Prostate gland (tissue), 2 donors: Measurements from ENCODE around the gene KIAA0825. TPM values are rescaled to one million over a fixed set of nuclear protein-coding genes. Genes with fewer than 3 reads are reported as not detected.

ENCODE experiments used
- DNase-seq: peaks from one replicate; pipeline ENCODE4 v3.0.0-alpha.2; 2019; ENCODE audit warnings: low spot score
- H3K27ac ChIP-seq, 2 donors: fragments of 200-600 bp; sonication (generic); 2 replicates each; pipeline ENCODE4 v1.5.1; 2017 to 2019
- H3K27me3 ChIP-seq: fragments of 200-600 bp; sonication (generic); replicated peaks from 2 replicates; pipeline ENCODE4 v1.5.1; 2019; ENCODE audit not compliant: insufficient read depth
- H3K36me3 ChIP-seq, 2 donors: fragments of 200-600 bp; sonication (generic); 1 replicate in 1 of 2; 2 replicates in 1 of 2; pipeline versions ENCODE4 v1.5.1 to v1.8.1; 2017 to 2019
- H3K4me1 ChIP-seq: fragments of 200-600 bp; sonication (generic); replicated peaks from 2 replicates; pipeline ENCODE4 v1.5.1; 2019
- H3K4me3 ChIP-seq, 2 donors: fragments of 200-600 bp; sonication (generic); 2 replicates each; pipeline ENCODE4 v1.5.1; 2017 to 2019
- H3K9me3 ChIP-seq: fragments of 200-600 bp; sonication (generic); 2 replicates; pipeline ENCODE4 v1.5.1; 2017
- POLR2A ChIP-seq: fragments of 450-650 bp; IDR thresholded peaks from one replicate; pipeline ENCODE4 v1.6.1; 2016; ENCODE audit warnings: antibody characterized with exemption, mild to moderate bottlenecking
- POLR2AphosphoS5 ChIP-seq: sonication (generic); formaldehyde crosslinking; IDR thresholded peaks from one replicate; pipeline ENCODE4 v1.6.1; 2017; ENCODE audit warnings: antibody characterized with exemption
- WGBS: methylation state at CpG from one replicate; pipeline ENCODE4 v1.1.5; 2018; 5-methylcytosine and 5-hydroxymethylcytosine counted together
- intact Hi-C: fragments of 100-400 bp; cut with DNase I; formaldehyde crosslinking; loops from one replicate; pipeline ENCODE4 v1.14.2; 2022
- total RNA-seq, 2 donors: library from RNA; depleted of rRNA; stranded (reverse); fragments of >200 nt; gene quantifications; one replicate each; pipeline ENCODE4 v1.1.0, GENCODE V29; 2016
- TF ChIP-seq, protein P1 (sequence below), 4 experiments: fragments of 200-600 bp in 2 of 4; fragments of 450-650 bp in 2 of 4; sonication (generic) in 2 of 4; IDR thresholded peaks; 1 replicate in 3 of 4; 2 replicates in 1 of 4; pipeline ENCODE4 v1.5.1; 2016 to 2019; ENCODE audit warnings: antibody characterized with exemption in 4 of 4, mild to moderate bottlenecking in 2 of 4, moderate library complexity in 2 of 4

Gene KIAA0825
- total RNA-seq, 2 donors from 2014 or later = 3.9 to 4.1 TPM

- TF ChIP-seq, protein P1, sequence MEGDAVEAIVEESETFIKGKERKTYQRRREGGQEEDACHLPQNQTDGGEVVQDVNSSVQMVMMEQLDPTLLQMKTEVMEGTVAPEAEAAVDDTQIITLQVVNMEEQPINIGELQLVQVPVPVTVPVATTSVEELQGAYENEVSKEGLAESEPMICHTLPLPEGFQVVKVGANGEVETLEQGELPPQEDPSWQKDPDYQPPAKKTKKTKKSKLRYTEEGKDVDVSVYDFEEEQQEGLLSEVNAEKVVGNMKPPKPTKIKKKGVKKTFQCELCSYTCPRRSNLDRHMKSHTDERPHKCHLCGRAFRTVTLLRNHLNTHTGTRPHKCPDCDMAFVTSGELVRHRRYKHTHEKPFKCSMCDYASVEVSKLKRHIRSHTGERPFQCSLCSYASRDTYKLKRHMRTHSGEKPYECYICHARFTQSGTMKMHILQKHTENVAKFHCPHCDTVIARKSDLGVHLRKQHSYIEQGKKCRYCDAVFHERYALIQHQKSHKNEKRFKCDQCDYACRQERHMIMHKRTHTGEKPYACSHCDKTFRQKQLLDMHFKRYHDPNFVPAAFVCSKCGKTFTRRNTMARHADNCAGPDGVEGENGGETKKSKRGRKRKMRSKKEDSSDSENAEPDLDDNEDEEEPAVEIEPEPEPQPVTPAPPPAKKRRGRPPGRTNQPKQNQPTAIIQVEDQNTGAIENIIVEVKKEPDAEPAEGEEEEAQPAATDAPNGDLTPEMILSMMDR (IDR thresholded peaks at IDR 0.05) = no peak
- no peak for TF ChIP-seq POLR2A
- no peak for TF ChIP-seq POLR2AphosphoS5
- 88% methylated on average over 5 of the region's 5 CpGs for WGBS
- intact Hi-C loops = no loop called here
- no peak overlapping the region for H3K27ac ChIP-seq
- no peaks in the 10 kb centered on the region for H3K27me3 ChIP-seq
- no peak for DNase-seq
- no peak overlapping the region for H3K4me3 ChIP-seq
- no peaks in the 10 kb centered on the region for H3K4me1 ChIP-seq
- no peaks in the 10 kb centered on the region for H3K36me3 ChIP-seq
- no peaks in the 10 kb centered on the region for H3K9me3 ChIP-seq
Measured at GRCh38 chr5:94516148-94516547, 102.3 kb downstream of the KIAA0825 start.

- 54% methylated on average over 4 of the region's 4 CpGs for WGBS
- H3K27ac ChIP-seq = no peak overlapping the region
- intact Hi-C loops = no loop called here
- no peaks in the 10 kb centered on the region for H3K27me3 ChIP-seq
- H3K4me3 ChIP-seq = no peak overlapping the region
- DNase-seq = no peak
- no peak for TF ChIP-seq POLR2A
- no peaks in the 10 kb centered on the region for H3K9me3 ChIP-seq
- no peaks in the 10 kb centered on the region for H3K4me1 ChIP-seq
- H3K36me3 ChIP-seq = no peaks in the 10 kb centered on the region
Measured at GRCh38 chr5:94508461-94509148, 109.8 kb downstream of the KIAA0825 start.

DNA sequence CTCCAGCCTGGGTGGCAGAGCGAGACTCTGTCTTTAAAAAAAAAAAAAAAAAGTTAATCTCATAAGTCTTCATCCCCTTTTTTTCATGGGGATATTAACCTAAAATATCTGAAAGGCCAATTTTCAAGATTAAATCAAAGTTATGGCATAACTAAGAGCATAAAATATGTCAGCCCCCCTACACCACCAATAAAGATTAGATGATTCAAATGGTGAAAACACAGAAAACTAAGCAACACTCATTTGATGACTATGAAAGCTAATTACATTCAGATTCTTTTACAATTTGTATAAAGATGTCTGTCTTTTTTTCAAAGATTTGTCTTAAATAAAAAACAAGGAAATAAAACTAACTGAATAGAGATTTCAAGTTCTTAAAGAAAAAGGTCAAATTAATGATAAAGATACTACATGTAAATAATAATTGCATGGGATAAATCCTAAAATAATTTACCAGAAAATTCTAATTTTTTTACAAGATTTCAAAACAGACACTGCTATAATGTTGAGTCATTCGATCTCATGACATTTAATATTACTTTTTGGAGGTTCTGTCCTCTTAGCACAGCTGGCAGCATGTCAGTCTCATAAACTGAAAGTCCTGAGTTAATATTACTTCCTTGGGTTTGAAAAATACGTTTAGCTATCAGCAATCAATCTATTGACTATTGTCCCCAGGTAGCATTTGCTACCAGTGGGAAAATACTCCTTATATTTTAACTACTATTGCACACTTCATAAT lies 112.9 kb downstream of the KIAA0825 start:
- no peaks in the 10 kb centered on the region for H3K4me1 ChIP-seq
- no peaks in the 10 kb centered on the region for H3K9me3 ChIP-seq
- no peak overlapping the region for H3K4me3 ChIP-seq
- TF ChIP-seq POLR2AphosphoS5 = no peak
- TF ChIP-seq, protein P1 (IDR thresholded peaks at IDR 0.05) = no peak
- no peak for TF ChIP-seq POLR2A
- no peak for DNase-seq
- H3K27me3 ChIP-seq = no peaks in the 10 kb centered on the region
- no peak overlapping the region for H3K27ac ChIP-seq
- intact Hi-C loops = no loop called here
- no peaks in the 10 kb centered on the region for H3K36me3 ChIP-seq
- 64% methylated on average over 3 of the region's 3 CpGs for WGBS

- Histone ChIP-seq H3K36me3 (no peaks in the 10 kb centered on the region), H3K4me1 (no peaks in the 10 kb centered on the region), H3K27ac (no peak overlapping the region), H3K27me3 (no peaks in the 10 kb centered on the region), H3K4me3 (no peak overlapping the region), H3K9me3 (no peaks in the 10 kb centered on the region)
- DNase-seq = no peak
- TF ChIP-seq POLR2AphosphoS5 (no peak), POLR2A (no peak)
- TF ChIP-seq, protein P1 (IDR thresholded peaks at IDR 0.05) = no peak
- 94% methylated on average over 1 of the region's 1 CpG for WGBS
- intact Hi-C loops = no loop called here
Measured at GRCh38 chr5:94503677-94504076, 114.7 kb downstream of the KIAA0825 start.

GRCh38 chr5:94501365-94501764 lies 117.0 kb downstream of the KIAA0825 start:
- Histone ChIP-seq H3K27me3 (no peaks in the 10 kb centered on the region), H3K27ac (no peak overlapping the region), H3K4me3 (no peak overlapping the region), H3K4me1 (no peaks in the 10 kb centered on the region), H3K9me3 (no peaks in the 10 kb centered on the region), H3K36me3 (no peaks in the 10 kb centered on the region)
- no peak for TF ChIP-seq POLR2A
- TF ChIP-seq, protein P1 (IDR thresholded peaks at IDR 0.05) = no peak
- no peak for TF ChIP-seq POLR2AphosphoS5
- DNase-seq = no peak
- intact Hi-C loops = no loop called here
- WGBS = 76% methylated on average over 1 of the region's 1 CpG
